Spleen (tissue), 7 donors: Measurements from ENCODE around the gene PAGR1.

ENCODE experiments used
- CTCF ChIP-seq, 11 experiments: fragments of 200-600 bp in 7 of 11; fragments of 450-650 bp in 4 of 11; sonication (generic) in 4 of 11; IDR thresholded peaks in 8 of 11; conservative IDR thresholded peaks in 3 of 11; 1 replicate in 7 of 11; 2 replicates in 4 of 11; pipeline versions ENCODE4 v1.4.0 to v1.8.0; 2016 to 2021; ENCODE audit warnings: antibody characterized with exemption in 11 of 11, inconsistent platforms in 4 of 11, mild to moderate bottlenecking in 1 of 11
- POLR2A ChIP-seq, 3 donors: fragments of 450-650 bp; IDR thresholded peaks; one replicate each; pipeline ENCODE4 v1.5.1; 2017; ENCODE audit warnings: antibody characterized with exemption in 3 of 3, mild to moderate bottlenecking in 1 of 3
- POLR2AphosphoS5 ChIP-seq, 3 donors: sonication (generic); formaldehyde crosslinking; IDR thresholded peaks; one replicate each; pipeline ENCODE4 v1.5.1; 2017; ENCODE audit warnings: antibody characterized with exemption in 3 of 3
- donor health status: DM: no; HTN: no; CAD: no; lungs with moderate emphysema.
- donor health status: DM: no; HTN: no; CAD: no.
- donor health status: DM: no; HTN: no; CAD: no.

DNA sequence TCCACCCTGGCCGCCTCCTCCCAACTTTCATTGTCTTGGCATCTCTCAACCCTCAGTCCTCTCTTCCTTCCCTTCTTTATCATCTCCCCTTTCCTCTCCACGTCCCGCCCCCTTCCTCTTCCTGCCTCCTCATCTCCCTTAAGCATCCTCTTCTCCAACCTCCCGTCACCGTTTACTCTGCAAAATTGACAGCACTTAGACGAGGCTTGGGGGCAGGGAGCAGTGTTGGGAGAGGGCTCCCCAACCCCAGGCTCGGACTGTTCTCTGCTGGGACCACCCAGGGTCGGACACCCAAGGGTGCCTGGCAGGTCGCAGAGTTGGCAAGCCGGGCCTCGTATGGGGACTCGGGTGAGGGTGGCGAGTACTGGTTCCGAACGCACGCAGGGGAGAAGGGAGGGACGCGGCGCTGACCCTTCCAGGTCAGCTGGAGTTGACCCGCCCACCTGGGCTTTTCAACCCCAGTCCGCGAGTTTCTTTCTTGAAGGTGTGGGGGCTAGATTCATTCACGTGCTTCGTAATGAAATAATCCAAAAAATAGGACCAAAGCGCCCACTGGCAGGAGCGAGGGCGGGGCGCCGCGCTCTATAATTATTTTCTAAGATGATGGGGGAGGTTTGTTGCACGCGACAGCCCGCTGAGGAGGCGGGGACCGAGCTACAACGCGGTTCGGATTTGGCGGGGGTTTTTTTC, 775 bp upstream of the PAGR1 start:
- TF ChIP-seq CTCF (IDR thresholded peaks at IDR 0.05 in 8 of 11, conservative IDR thresholded peaks at IDR 0.05 in 3 of 11): no peak
- TF ChIP-seq POLR2AphosphoS5 (IDR thresholded peaks at IDR 0.05): no peak
- no peak for TF ChIP-seq POLR2A (IDR thresholded peaks at IDR 0.05)
